Chondrocyte (in vitro differentiated cells): Measurements from ENCODE around the gene ABRACL. TPM values are rescaled to one million over a fixed set of nuclear protein-coding genes. Genes with fewer than 3 reads are reported as not detected.
A peak's percentile ranks its signal among the peaks of the same experiment; 100 is the strongest.

Source experiments
- DNase-seq: peaks from one replicate; pipeline ENCODE4 v3.0.0; 2021; ENCODE audit warnings: mixed read lengths, low spot score
- H3K27ac Mint-ChIP-seq: one replicate; pipeline ENCODE4 v1.8.0; 2021; ENCODE audit warnings: mild to moderate bottlenecking, moderate library complexity, mixed read lengths; ENCODE audit not compliant: unreplicated experiment
- H3K27me3 Mint-ChIP-seq: 2 replicates; pipeline ENCODE4 v1.8.0; 2021; ENCODE audit warnings: low read depth, mixed read lengths
- H3K36me3 Mint-ChIP-seq: 2 replicates; pipeline ENCODE4 v1.8.0; 2021; ENCODE audit warnings: low read depth, mixed read lengths
- H3K4me1 Mint-ChIP-seq: 2 replicates; pipeline ENCODE4 v1.8.0; 2021; ENCODE audit warnings: low read depth, mild to moderate bottlenecking, mixed read lengths
- H3K4me3 Mint-ChIP-seq: one replicate; pipeline ENCODE4 v1.8.0; 2021; ENCODE audit warnings: mild to moderate bottlenecking, moderate library complexity, mixed read lengths; ENCODE audit not compliant: unreplicated experiment
- H3K9me3 Mint-ChIP-seq: 2 replicates; pipeline ENCODE4 v1.8.0; 2021; ENCODE audit warnings: low read depth, mixed read lengths
- CTCF ChIP-seq: fragments of 200-600 bp; sonication (generic); IDR thresholded peaks from 2 replicates; pipeline ENCODE4 v1.5.0; 2021; ENCODE audit warnings: antibody characterized with exemption, mild to moderate bottlenecking, moderate library complexity
- total RNA-seq: library from RNA; stranded (reverse); gene quantifications from 3 replicates; pipeline ENCODE4 v1.2.1, GENCODE V29; 2021

ABRACL gene
- total RNA-seq, 1 donor from 2014 or later: 17.2 TPM

GRCh38 chr6:139027620-139028182, 844 bp upstream of the ABRACL start:
- Mint-ChIP-seq H3K27ac (peak overlapping the region; percentile 92), H3K4me1 (peaks cover 11% of the 10 kb centered on the region), H3K36me3 (no peaks in the 10 kb centered on the region), H3K9me3 (no peaks in the 10 kb centered on the region), H3K27me3 (no peaks in the 10 kb centered on the region), H3K4me3 (no peak overlapping the region)
- no peak for TF ChIP-seq CTCF
- no peak for DNase-seq

GRCh38 chr6:139028215-139028657, 309 bp upstream of the ABRACL start:
- no peaks in the 10 kb centered on the region for H3K9me3 Mint-ChIP-seq
- H3K4me1 Mint-ChIP-seq: peaks cover 11% of the 10 kb centered on the region
- H3K27me3 Mint-ChIP-seq: no peaks in the 10 kb centered on the region
- H3K36me3 Mint-ChIP-seq: no peaks in the 10 kb centered on the region
- H3K27ac Mint-ChIP-seq: peak overlapping the region; percentile 92
- DNase-seq: no peak
- no peak overlapping the region for H3K4me3 Mint-ChIP-seq
- no peak for TF ChIP-seq CTCF

- Mint-ChIP-seq H3K4me1 (peaks cover 11% of the 10 kb centered on the region), H3K27ac (no peak overlapping the region), H3K36me3 (peaks cover 3% of the 10 kb centered on the region), H3K27me3 (no peaks in the 10 kb centered on the region), H3K4me3 (no peak overlapping the region), H3K9me3 (no peaks in the 10 kb centered on the region)
- TF ChIP-seq CTCF: no peak
- DNase-seq: no peak
These were observed 1.1 kb downstream of the ABRACL start for GRCh38 chr6:139029470-139030227.

- no peak overlapping the region for H3K27ac Mint-ChIP-seq
- no peak for TF ChIP-seq CTCF
- no peaks in the 10 kb centered on the region for H3K9me3 Mint-ChIP-seq
- DNase-seq: no peak
- peaks cover 3% of the 10 kb centered on the region for H3K36me3 Mint-ChIP-seq
- H3K4me1 Mint-ChIP-seq: peaks cover 11% of the 10 kb centered on the region
- no peak overlapping the region for H3K4me3 Mint-ChIP-seq
- H3K27me3 Mint-ChIP-seq: no peaks in the 10 kb centered on the region
These were observed 1.9 kb downstream of the ABRACL start for GRCh38 chr6:139030228-139030963.

- no peak overlapping the region for H3K4me3 Mint-ChIP-seq
- H3K27ac Mint-ChIP-seq: peak overlapping the region; percentile 28
- no peaks in the 10 kb centered on the region for H3K27me3 Mint-ChIP-seq
- H3K36me3 Mint-ChIP-seq: peaks cover 29% of the 10 kb centered on the region
- TF ChIP-seq CTCF: no peak
- DNase-seq: no peak
- H3K4me1 Mint-ChIP-seq: peaks cover 12% of the 10 kb centered on the region
- H3K9me3 Mint-ChIP-seq: peaks cover 3% of the 10 kb centered on the region
These were observed 8.9 kb downstream of the ABRACL start for GRCh38 chr6:139037490-139037889.
